K562 (cell line): ENCODE data around the gene MPI.
"Not testable (repeated sequence)": the region's sequence is repeated elsewhere in the genome, so short reads cannot be mapped to it uniquely, and the experiment has no call there.

ENCODE experiments used
- CHD2 ChIP-seq: IDR thresholded peaks from 2 replicates; pipeline ENCODE4 v1.6.1; 2011; ENCODE audit warnings: low read depth, low read length
- CTCF ChIP-seq, 3 experiments: IDR thresholded peaks in 2 of 3; conservative IDR thresholded peaks in 1 of 3; 2 replicates each; pipeline ENCODE4 v1.5.1; 2011 to 2012; ENCODE audit warnings: low read length in 3 of 3, mild to moderate bottlenecking in 3 of 3, control low read depth in 2 of 3, improper control_type of control experiment in 1 of 3, inconsistent platforms in 1 of 3, low read depth in 1 of 3, mixed read lengths in 1 of 3, moderate library complexity in 1 of 3; ENCODE audit not compliant: insufficient read depth in 2 of 3
- EZH2 ChIP-seq: IDR thresholded peaks from 2 replicates; pipeline ENCODE4 v1.6.1; 2012; ENCODE audit warnings: low read depth, mild to moderate bottlenecking, inconsistent platforms, low read length, borderline replicate concordance
- KLF16 ChIP-seq: IDR thresholded peaks from 2 replicates; pipeline ENCODE4 v1.6.1; 2016; ENCODE audit warnings: antibody characterized with exemption
- POLR2A ChIP-seq: fragments of 450-650 bp; conservative IDR thresholded peaks from 2 replicates; pipeline ENCODE4 v1.6.1; 2016
- POLR2AphosphoS5 ChIP-seq: IDR thresholded peaks from 2 replicates; pipeline ENCODE4 v1.6.1; 2011; ENCODE audit warnings: mild to moderate bottlenecking, low read depth, low read length, moderate library complexity; ENCODE audit not compliant: control insufficient read depth, insufficient read depth
- SMAD3 ChIP-seq: fragments of 450-650 bp; formaldehyde crosslinking; conservative IDR thresholded peaks from 2 replicates; pipeline ENCODE4 v1.4.0; 2020; ENCODE audit warnings: mild to moderate bottlenecking
- TAF1 ChIP-seq: IDR thresholded peaks from 2 replicates; pipeline ENCODE4 v1.6.1; 2011; ENCODE audit warnings: mild to moderate bottlenecking, low read length, moderate library complexity; ENCODE audit not compliant: insufficient read depth, control insufficient read depth, severe bottlenecking; ENCODE audit errors: extremely low read depth
- ZNF551 ChIP-seq: fragments of 250-450 bp; sonication (Bioruptor Pico); IDR thresholded peaks from 2 replicates; pipeline ENCODE4 v1.5.0; 2021; ENCODE audit warnings: mild to moderate bottlenecking, moderate library complexity

GRCh38 chr15:74887537-74888193 lies 2.2 kb upstream of the MPI start:
- TF ChIP-seq CTCF (IDR thresholded peaks at IDR 0.05 in 2 of 3, conservative IDR thresholded peaks at IDR 0.05 in 1 of 3; ENCODE audit: insufficient read depth in 2 of 3, low read depth in 1 of 3, low read length in 3 of 3); EZH2; KLF16; POLR2A; TAF1; CHD2; SMAD3 (CRISPR knock-in tag); ZNF551 (CRISPR knock-in tag); POLR2AphosphoS5: not testable (repeated sequence)
